GM19395 (cell line): Measurements from ENCODE around the gene XRN2.
"Not testable (repeated sequence)": the region's sequence is repeated elsewhere in the genome, so short reads cannot be mapped to it uniquely, and the experiment has no call there.

Experiments
- ATAC-seq: cut with Tn5 transposase; IDR thresholded peaks from one replicate; pipeline ENCODE4 v1.9.1; 2021; ENCODE audit warnings: mild to moderate bottlenecking, moderate library complexity; ENCODE audit not compliant: unreplicated experiment

XRN2 gene

DNA sequence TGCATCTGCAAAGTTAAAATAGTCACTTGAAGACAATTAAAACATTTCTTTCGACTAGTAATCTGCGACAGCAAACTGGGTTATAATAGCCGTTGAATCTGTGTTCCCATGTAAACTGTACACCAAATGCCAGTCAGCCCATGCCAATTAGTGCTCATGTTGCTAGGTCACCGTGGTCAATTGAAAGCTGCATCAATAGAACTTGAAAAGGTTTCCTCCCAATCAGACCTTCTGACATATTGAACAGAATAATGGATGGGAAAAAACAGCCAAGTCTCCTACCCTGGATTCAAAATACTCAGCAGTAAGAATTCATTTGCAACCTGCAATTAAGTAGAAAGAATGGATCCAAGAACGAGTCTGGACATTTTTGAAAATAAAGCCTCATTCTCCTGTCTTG, 83.0 kb downstream of the XRN2 start:
- ATAC-seq: no peak

DNA sequence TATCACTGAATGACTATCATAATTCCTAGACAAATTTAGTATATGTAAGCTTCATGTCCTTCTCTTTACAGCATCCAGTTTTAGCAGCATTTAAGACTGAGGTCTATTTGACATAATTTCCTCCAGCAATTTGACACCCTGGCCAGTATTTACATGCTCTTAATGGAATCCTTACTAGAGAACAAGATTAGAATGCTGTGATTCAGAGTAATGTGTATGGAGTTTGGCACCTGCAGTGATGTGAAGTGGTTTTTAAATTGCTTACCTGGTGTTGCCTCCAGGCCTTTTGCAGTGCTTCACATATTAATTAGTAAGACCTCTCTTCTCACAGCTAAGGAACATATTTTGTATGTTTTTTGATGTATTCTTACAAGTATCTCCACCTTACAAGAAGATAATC, 84.4 kb downstream of the XRN2 start:
- ATAC-seq: no peak

DNA sequence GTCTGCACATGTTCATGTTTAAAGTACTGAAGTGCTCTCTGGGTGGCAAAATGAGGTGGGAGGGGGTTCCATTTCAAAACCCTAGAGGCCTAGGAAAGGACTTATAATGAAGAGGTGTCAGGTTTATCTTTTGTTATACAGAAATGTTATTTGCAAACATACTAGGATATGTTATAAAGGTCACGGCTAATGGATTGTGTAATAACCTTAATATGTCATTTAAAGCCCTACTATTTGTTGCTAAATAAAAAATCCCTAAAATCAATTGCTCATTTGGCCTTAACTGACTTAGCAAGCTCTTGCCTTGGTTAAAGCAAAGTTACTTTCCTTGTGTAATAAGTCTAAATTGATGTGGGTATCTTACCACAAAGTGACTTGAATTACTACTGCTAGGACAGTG, 85.4 kb downstream of the XRN2 start:
- ATAC-seq: no peak

DNA sequence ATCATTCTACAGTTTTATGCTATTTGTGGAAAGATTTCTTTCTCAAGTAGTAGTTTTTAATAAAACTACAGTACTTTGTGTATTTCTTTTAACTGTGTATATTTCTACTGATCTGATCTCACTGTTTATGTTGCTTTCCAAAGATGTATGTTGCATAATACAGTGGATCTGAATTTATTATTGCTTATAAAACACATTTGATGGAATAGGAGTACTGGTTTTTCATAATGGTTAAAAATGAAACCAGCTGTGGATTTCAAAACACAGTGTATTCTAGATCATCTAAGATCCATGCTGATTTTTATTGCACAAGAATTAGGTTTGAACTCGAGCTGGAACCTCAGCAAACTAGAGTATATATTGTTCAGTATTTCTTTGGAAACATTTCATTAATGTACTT, 86.2 kb downstream of the XRN2 start:
- ATAC-seq: no peak

DNA sequence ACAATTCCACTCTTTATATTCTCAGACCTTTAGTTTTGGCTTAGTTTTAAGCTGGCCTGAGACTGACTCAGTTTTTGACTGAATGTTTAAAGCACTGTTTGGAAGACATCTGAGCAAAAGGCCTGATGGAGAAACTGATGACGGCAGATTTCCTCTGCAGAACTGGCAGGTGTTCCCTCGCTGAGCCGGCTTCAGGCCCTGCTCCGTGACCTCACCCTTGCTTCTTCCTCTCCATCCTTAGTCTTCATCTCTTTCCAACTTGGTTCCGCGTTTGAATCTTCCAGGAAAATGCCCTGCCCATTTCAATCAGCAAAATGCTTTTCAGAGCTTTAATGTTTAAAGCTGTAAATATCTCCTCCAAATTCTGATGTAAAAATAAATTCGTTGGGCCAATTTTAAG, 87.6 kb downstream of the XRN2 start:
- no peak for ATAC-seq

DNA sequence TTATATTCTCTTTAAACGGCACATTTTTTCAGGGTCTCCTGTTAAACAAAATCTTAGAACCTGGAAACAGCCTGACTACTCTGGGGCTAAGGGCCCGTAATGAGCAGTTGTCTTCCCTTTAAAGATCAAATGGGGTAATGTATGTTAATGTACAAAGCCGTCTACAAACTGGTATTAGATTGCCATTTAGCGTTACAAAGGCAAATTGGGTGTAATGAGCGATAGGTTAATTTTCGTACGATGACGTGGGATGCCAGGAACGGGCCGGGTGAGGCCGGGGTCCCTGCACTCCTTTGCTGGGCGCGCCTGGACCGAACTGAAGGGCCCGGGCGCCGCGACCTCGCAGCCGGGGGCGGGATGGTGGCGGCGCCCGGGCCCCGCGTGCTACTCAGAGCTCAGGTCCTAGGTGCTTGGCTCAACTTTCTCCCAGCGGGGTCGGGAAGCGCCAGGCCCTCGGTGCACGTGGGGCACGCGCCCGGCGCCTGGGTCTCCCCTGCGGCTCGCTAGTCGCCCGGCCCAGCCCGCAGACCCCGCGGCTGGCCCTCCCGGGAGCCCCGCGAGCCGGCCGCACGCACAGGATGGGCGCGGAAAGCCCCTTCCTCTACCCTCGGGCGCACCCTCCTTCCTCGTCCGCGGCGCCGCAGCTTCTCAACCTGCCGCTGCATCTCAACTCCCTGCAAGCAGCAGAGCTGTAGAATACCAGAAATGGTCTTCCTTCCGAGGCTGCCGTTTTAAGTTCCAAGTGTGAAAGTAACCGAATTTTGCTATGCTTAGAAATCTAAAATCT, 88.2 kb downstream of the XRN2 start:
- no peak for ATAC-seq

DNA sequence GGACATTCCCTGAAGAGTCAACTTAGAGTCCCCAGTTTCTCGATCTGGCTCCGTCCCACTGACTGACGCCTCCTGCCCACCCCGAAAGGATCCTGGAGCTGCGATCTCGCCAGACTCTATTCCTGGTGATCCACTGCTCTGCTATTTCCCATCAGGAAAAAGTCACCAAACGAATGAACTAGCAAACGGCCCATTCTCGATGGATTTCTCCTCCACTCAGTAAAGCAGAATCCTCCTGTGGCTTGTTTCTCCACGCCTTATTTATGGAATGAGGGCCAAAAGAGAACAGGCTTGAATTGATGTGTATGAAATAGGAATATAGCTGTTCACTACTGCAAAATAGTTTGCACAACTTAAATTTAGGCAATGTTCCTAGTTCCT, 88.8 kb downstream of the XRN2 start:
- no peak for ATAC-seq

DNA sequence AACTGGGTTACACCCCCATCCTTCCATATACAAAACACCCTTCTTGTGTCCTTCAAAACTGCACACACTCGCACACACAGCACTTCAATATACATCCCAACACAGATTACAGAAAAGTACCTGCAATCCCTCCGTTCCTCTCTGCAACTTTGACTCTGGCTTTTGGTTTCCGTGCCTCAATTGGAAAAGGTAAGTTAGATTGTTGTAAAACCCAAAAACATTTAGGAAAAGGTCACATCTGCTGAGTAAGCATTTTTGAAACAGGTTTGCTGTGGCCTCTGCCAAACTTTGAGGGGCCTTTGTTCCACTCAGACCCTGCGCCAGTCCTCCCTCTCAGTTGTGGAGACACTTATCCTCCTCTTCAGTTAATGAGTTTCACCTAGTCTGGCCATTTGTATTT, 90.0 kb downstream of the XRN2 start:
- no peak for ATAC-seq

DNA sequence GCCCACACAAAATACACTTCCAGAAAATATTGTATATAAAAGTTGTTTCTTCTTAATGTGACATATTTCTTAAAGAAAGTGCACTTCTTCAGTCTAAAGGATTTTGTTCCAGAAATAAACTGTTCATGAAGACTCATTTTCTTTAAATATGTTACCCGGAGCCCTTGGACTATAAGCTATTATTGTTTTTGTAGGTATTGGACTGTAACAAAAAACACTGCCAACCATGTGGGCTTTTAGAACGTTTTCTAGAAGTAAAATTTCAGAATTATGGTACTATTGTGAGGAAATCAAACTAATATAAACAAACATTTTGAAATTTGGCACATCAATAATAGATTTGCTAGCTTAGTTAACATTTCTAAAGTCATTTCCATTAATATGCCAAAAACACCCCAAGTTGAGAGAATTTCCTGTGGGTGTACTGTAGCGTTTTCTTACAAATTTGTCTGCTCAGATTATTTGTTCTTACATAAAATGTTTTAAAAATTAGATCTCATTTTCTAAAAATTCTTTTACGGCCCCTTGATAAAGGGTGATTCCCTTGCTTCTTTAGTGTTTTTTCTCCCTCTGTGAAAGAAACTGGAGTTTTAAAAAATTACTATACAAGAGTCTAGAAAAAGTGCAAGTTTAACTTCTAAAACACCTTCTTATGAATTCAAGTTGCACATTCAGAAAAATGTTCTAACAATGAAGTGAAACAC, 90.8 kb downstream of the XRN2 start:
- ATAC-seq: no peak

DNA sequence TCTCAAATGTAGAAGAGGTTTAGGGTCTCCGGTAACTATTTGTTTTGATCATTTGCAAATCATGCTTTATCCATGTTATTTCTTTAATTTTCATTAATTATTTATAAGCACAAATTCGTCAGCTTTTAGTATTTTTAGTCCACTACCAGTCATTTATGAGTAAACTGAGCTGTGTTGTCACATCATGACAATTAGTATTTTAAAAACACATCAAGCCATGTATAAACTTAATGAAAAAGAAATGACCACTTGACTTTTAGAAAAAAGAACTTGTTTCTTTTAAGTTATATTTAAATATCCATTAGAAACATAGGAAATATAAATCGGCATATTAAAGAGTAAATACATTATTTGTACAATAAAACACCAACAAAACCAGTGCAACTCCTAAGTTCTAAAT, 91.4 kb downstream of the XRN2 start:
- no peak for ATAC-seq

DNA sequence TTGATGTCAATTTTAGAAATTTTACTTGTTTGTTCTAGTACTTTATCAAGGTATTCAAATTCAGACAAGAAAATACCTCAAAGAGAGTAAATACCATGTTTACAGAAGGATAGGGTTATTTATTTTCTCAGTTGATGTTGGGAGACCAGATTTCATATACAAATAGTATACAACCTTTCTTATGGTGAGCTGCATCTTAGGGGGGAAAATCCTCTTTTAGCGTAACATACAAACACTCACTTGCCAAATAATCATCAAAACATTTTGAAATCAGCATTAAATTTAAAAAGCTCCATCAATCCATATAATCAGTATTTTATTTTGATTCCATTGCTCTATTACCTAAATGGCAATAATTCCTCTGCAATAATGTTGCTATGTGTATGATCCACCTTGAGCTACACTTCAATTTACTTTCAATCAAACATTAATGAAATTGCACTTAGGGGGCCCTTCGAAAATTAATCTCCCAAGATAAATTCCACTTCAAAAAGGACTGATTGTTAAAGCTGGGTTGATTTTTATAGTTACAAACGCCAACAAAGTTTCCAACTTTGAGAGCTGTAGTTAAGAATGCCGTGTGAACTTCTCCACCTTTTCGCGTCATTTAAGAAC, 92.0 kb downstream of the XRN2 start:
- ATAC-seq: no peak

DNA sequence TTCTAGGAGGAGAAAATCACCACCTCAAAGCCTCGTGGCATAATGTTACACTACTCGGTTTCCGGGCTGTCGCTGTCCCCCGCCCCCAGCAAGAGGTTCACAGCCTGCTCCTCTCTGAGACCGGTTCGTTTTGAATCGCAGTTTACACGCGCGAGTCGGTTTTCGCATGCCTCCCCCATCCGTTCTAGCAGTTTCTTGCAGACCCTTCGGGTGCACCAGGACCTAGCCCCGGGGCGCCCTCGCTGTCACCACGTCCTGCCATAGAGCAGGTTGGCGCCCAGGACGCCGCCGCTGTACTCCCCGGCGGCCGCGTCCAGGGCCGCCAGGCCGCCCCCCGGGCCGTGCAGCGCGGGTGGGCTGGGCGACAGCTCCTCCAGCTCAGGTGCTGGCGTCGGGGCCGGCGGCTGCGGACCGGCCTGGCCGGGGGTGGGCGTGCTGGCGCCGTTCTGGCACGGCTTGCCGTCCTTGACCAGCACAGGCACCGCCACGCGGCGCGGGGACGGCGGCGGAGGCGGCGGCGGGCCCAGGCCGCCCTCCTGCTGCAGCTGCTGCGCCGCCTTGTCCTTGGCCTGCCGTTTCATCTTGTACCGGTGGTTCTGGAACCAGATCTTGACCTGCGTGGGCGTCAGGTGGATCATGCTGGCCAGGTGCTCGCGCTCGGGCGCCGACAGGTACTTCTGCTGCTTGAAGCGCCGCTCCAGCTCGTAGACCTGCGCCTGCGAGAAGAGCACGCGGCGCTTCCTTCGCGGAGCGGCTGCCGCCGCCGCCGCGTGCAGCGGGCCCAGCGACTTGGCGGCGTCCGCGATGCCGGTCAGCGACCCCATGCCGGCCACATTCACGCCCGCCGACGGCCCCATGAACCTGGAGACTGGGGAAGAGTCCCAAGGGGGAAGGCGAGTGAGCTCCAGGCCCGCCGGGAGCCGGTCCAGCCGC, 92.8 kb downstream of the XRN2 start:
- no peak for ATAC-seq

DNA sequence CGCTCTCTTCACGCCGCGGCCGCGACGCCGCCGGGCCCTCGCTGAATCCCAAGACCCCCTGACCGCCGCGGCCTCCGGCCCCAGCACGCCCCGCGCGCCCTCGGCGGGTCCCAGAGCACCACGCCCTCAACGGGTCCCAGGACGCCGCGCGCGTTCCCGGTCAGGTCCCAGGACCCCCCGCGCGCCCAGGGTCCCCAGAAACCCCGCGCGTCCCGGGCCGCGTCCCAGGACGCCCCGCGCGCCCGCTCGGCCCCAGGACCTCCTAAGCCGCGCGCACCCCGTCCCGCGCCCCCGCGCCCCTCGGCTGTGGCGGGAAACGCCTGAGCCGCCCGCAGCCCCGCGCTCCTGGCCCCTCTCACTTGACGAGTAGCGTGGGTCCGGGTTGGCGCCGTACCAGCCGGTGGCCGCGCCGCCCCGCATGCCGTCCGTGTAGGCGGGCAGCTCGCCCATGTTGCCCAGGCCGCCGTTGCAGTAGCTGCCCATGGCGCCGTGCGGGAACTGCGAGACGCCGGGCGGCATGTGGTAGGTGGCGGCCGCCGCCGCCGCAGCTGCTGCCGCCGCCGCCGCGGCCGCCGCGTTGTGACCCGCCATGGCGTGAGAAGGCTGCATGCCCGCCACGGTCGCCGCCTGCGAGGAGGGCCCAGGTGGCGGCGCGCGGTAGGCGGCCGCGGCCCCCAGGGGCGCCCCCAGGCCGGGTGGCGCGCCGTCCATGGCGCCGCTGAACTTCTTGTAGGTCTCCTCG, 93.6 kb downstream of the XRN2 start:
- no peak for ATAC-seq

DNA sequence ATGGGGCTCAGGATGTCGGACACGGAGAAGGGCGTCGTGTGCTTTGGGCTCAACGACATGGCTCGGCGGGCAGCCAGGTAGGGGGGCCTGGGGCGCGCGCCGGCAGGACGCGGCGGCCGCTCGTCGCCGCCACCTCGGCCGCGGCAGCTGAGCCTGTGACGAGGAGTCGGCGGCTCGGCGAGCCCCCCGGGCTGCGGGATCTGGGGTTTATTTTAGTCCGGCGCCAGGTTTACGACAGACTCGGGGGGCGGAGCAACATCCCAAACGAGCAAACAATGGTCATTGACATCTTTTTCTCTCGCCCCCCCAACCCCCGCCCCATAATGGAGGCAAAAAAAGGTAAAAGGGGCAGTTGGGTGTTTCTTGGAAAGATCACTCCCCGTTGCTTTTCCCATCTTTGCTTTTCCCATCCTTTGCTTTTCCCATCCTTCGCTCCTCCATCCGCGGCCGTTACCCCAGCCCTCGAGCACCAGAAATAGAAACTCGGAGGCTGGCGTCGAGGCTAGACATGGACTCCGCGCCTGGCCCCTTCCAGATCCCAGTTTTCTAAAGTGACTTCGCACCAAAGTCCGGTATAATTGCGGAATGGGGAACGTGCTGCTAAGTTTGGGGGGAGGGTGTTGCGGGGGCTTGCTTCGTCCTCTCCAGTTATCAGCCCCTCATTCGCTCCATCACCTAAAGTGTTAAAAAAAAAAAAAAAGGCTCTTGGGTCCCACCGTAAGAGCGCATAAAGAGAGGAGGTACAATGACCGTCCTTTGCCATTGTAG, 94.4 kb downstream of the XRN2 start, which contains the start of gene NKX2-4:
Gene NKX2-4 (minus strand): TSS at position 186 of the 768 bp plus-strand sequence. CDS start 127 bp downstream, at position 59.
- no peak for ATAC-seq

DNA sequence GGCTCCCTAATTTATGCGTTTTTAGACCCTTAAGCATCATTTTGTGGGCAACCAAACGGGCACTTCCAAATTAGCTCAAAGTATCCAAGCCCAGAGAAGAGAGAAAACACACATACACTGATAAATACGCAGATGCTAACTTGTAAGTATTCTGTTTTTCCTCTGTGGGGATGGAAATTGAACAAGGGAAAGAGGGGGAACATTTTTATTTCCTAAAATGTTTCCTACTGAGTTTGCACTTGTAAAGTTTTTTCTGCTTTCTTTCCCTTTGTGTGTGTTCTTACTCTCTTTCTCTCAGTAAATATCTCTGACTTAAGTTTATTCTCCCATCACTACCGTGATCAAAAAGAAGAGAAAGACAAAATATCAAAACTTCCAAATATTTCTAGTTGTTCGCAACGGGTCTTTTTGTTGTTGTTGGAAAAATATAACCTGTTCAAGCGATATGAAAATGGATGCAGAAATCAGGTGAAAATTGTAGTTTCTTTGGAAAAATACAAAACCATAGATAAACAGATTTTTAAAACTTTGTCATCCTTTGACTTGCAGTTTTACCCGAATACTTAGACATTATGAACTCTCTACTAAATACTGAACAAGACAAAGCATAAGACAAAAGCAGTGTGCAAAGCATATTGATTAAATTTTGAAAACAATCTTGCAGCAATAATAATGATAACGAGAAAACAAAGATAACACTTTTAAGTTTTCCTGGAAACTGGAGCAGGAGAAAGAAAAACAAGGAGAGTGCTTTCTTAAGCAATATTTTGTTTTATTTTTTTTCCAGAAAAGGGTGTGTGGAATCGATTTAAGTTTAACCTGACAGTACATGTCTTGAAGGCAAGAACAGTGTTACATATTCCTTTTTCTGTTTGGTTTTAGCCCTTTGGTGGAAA, 95.2 kb downstream of the XRN2 start:
- no peak for ATAC-seq

DNA sequence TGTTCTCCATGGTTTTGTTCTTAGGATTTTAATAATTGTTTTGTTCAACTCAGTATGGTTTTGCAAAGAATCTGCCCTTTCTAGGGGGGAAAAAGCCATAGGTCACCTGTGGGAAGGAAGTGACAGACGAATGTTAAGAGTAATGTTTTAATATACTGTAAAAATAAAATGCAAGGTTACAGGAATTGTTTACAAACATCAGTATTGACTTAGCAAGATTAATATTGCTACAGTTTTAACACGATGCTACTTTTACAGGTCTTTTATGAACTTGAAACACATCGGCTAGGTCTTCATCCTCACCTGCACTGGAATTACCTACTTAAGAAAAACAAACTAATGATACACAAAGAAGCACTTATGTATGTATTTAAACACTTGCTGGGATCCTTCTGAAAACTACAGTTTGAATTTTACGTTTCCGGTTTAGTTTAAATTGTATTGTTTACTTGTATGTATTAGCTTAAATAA, 95.9 kb downstream of the XRN2 start:
- ATAC-seq: no peak

DNA sequence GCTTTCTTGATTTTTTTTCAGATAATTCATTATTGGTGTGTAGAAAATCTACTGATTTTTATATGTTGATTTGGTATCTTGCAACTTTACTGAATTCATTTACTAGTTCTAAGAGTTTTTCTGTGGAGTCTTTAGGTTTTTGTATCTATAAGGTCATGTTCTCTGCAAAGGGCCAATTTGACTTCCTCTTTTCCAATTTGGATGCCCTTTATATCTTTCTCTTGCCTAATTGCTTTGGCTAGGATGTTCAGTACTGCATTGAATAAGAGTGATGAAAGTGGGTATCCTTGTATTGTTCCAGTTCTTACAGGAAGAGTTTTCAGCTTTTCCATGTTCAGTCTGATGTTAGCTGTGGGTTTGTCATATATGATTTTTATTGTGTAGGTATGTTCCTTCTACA, 108.6 kb downstream of the XRN2 start:
- ATAC-seq: no peak

DNA sequence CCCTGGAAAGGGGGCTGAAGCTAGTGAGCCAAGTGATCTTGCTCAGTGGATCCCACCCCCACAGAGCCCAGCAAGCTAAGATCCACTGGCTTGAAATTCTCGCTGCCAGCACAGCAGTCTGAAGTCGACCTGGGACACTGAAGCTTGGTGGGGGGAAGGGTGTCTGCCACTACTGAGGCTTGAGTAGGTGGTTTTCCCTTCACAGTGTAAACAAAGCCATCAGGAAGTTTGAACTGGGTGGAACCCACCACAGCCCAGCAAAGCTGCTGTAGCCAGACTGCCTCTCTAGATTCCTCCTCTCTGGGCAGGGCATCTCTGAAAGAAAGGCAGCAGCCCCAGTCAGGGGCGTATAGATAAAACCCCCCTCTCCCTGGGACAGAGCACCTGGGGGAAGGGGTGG, 110.9 kb downstream of the XRN2 start:
- not testable (repeated sequence) for ATAC-seq
